HK-2 (cell line): ENCODE measurements around the gene NOS1AP.
A peak's percentile ranks its signal among the peaks of the same experiment; 100 is the strongest.

Experiments
- DNase-seq: peaks from one replicate; pipeline ENCODE4 v3.0.0-alpha.2; 2018; ENCODE audit not compliant: unreplicated experiment

NOS1AP gene

GRCh38 chr1:162367073-162367472 lies 297.6 kb downstream of the NOS1AP start:
- DNase-seq, result no peak

GRCh38 chr1:162367772-162368171 lies 298.3 kb downstream of the NOS1AP start:
- no peak for DNase-seq

GRCh38 chr1:162368451-162368850 lies 299.0 kb downstream of the NOS1AP start:
- no peak for DNase-seq

- DNase-seq, result no peak
These were observed 300.1 kb downstream of the NOS1AP start for GRCh38 chr1:162369571-162369970.

- DNase-seq, result no peak
These were observed 300.7 kb downstream of the NOS1AP start for GRCh38 chr1:162370161-162370560.

GRCh38 chr1:162370721-162371120 lies 301.2 kb downstream of the NOS1AP start:
- no peak for DNase-seq

GRCh38 chr1:162371611-162372010 lies 302.1 kb downstream of the NOS1AP start:
- DNase-seq, result no peak

GRCh38 chr1:162372159-162373071 lies 302.9 kb downstream of the NOS1AP start:
- DNase-seq, result no peak

GRCh38 chr1:162373072-162373427 lies 303.6 kb downstream of the NOS1AP start:
- no peak for DNase-seq

GRCh38 chr1:162373541-162374260 lies 304.2 kb downstream of the NOS1AP start:
- DNase-seq, result peak; percentile 69

- no peak for DNase-seq
These were observed 304.9 kb downstream of the NOS1AP start for GRCh38 chr1:162374406-162374805.

GRCh38 chr1:162375463-162375862 lies 306.0 kb downstream of the NOS1AP start:
- no peak for DNase-seq

- DNase-seq, result no peak
These were observed 307.2 kb downstream of the NOS1AP start, which contains the start of gene SPATA46 for GRCh38 chr1:162376691-162377090. Gene SPATA46 (minus strand): TSS chr1:162376854. CDS start chr1:162376790, 64 bp downstream.

- no peak for DNase-seq
These were observed 310.8 kb downstream of the NOS1AP start for GRCh38 chr1:162380061-162380846.

- DNase-seq, result no peak
These were observed 311.9 kb downstream of the NOS1AP start, which contains the start of gene C1orf226 for GRCh38 chr1:162381383-162381782. Gene C1orf226 (plus strand): TSS chr1:162381728. CDS start chr1:162381902, 174 bp downstream.

- DNase-seq, result no peak
These were observed 312.7 kb downstream of the NOS1AP start for GRCh38 chr1:162381941-162382750.

GRCh38 chr1:162383091-162383490 lies 313.6 kb downstream of the NOS1AP start:
- DNase-seq, result no peak

- no peak for DNase-seq
These were observed 314.0 kb downstream of the NOS1AP start for GRCh38 chr1:162383516-162383915.

- no peak for DNase-seq
These were observed 314.6 kb downstream of the NOS1AP start for GRCh38 chr1:162384116-162384515.

GRCh38 chr1:162384601-162385279 lies 315.2 kb downstream of the NOS1AP start:
- no peak for DNase-seq

- DNase-seq, result no peak
These were observed 315.8 kb downstream of the NOS1AP start for GRCh38 chr1:162385280-162385623.
